GM19468 (cell line): Measurements from ENCODE around the gene PLCH2.

Source experiments
- ATAC-seq: cut with Tn5 transposase; IDR thresholded peaks from one replicate; pipeline ENCODE4 v1.9.1; 2021; ENCODE audit warnings: mild to moderate bottlenecking, moderate library complexity, moderate number of reproducible peaks; ENCODE audit not compliant: unreplicated experiment; ENCODE audit errors: extremely low read depth

Gene PLCH2

GRCh38 chr1:2474104-2474844, 1.8 kb upstream of the PLCH2 start:
- ATAC-seq = no peak

- no peak for ATAC-seq
Measured at GRCh38 chr1:2474933-2475371, 1.1 kb upstream of the PLCH2 start.

- ATAC-seq = no peak
Measured at GRCh38 chr1:2475571-2475970, 518 bp upstream of the PLCH2 start.

- no peak for ATAC-seq
Measured at GRCh38 chr1:2477309-2477708, 1.2 kb downstream of the PLCH2 start.

GRCh38 chr1:2477791-2478499, 1.9 kb downstream of the PLCH2 start:
- no peak for ATAC-seq

- ATAC-seq = no peak
Measured at GRCh38 chr1:2479186-2479585, 3.1 kb downstream of the PLCH2 start.

GRCh38 chr1:2479618-2480017, 3.5 kb downstream of the PLCH2 start:
- ATAC-seq = no peak

GRCh38 chr1:2480236-2480985, 4.3 kb downstream of the PLCH2 start:
- no peak for ATAC-seq

- ATAC-seq = no peak
Measured at GRCh38 chr1:2480986-2481364, 4.9 kb downstream of the PLCH2 start.

GRCh38 chr1:2481885-2482284, 5.8 kb downstream of the PLCH2 start:
- no peak for ATAC-seq

GRCh38 chr1:2482588-2482987, 6.5 kb downstream of the PLCH2 start:
- no peak for ATAC-seq

GRCh38 chr1:2483026-2483425, 6.9 kb downstream of the PLCH2 start:
- no peak for ATAC-seq

GRCh38 chr1:2483970-2484369, 7.9 kb downstream of the PLCH2 start:
- no peak for ATAC-seq

- ATAC-seq = no peak
Measured at GRCh38 chr1:2486041-2486440, 10.0 kb downstream of the PLCH2 start.

GRCh38 chr1:2486558-2486957, 10.5 kb downstream of the PLCH2 start:
- ATAC-seq = no peak

GRCh38 chr1:2488688-2489087, 12.6 kb downstream of the PLCH2 start:
- no peak for ATAC-seq

GRCh38 chr1:2489615-2490014, 13.5 kb downstream of the PLCH2 start:
- ATAC-seq = no peak

GRCh38 chr1:2492091-2492490, 16.0 kb downstream of the PLCH2 start:
- no peak for ATAC-seq

- no peak for ATAC-seq
Measured at GRCh38 chr1:2493218-2493617, 17.1 kb downstream of the PLCH2 start.

- ATAC-seq = no peak
Measured at GRCh38 chr1:2493691-2494322, 17.7 kb downstream of the PLCH2 start.

GRCh38 chr1:2494323-2494693, 18.2 kb downstream of the PLCH2 start:
- no peak for ATAC-seq
